Fibroblast of lung (primary cell): ENCODE measurements around the gene UBE2S. TPM values are rescaled to one million over a fixed set of nuclear protein-coding genes. Genes with fewer than 3 reads are reported as not detected.

Experiments used
- DNase-seq, 2 donors: peaks; one replicate each; pipeline versions ENCODE4 v3.0.0 to v3.0.0-alpha.2; 2010; ENCODE audit warnings: low read depth in 2 of 2
- H2AFZ ChIP-seq: 2 replicates; pipeline ENCODE4 v1.5.1; 2012; ENCODE audit warnings: low read length, control low read depth, inconsistent platforms
- H3K27ac ChIP-seq: 2 replicates; pipeline ENCODE4 v1.5.1; 2011; ENCODE audit warnings: low read length, control low read depth; ENCODE audit not compliant: insufficient read depth
- H3K27me3 ChIP-seq: 2 replicates; pipeline ENCODE4 v1.5.1; 2011; ENCODE audit warnings: mild to moderate bottlenecking, low read length; ENCODE audit not compliant: control insufficient read depth, insufficient read depth
- H3K36me3 ChIP-seq: 2 replicates; pipeline ENCODE4 v1.5.1; 2011; ENCODE audit warnings: low read length; ENCODE audit not compliant: control insufficient read depth, insufficient read depth
- H3K4me1 ChIP-seq: 2 replicates; pipeline ENCODE4 v1.5.1; 2011; ENCODE audit warnings: low read length; ENCODE audit not compliant: control insufficient read depth, insufficient read depth; ENCODE audit errors: extremely low read depth
- H3K4me2 ChIP-seq: 2 replicates; pipeline ENCODE4 v1.5.1; 2011; ENCODE audit warnings: low read length, control low read depth; ENCODE audit not compliant: insufficient read depth; ENCODE audit errors: extremely low read depth
- H3K4me3 ChIP-seq, 4 experiments: fragments of 200-600 bp in 1 of 4; sonication (generic) in 1 of 4; replicated peaks in 1 of 4; 2 replicates each; pipeline ENCODE4 v1.5.1; 2011 to 2016; ENCODE audit warnings: low read length in 4 of 4, low read depth in 3 of 4, mild to moderate bottlenecking in 3 of 4, control low read depth in 2 of 4, inconsistent platforms in 1 of 4, mixed read lengths in 1 of 4; ENCODE audit not compliant: insufficient read depth in 1 of 4; ENCODE audit errors: control extremely low read depth in 1 of 4
- H3K79me2 ChIP-seq: 2 replicates; pipeline ENCODE4 v1.5.1; 2012; ENCODE audit warnings: mild to moderate bottlenecking, low read length, inconsistent platforms; ENCODE audit not compliant: control insufficient read depth, insufficient read depth
- H3K9ac ChIP-seq: 2 replicates; pipeline ENCODE4 v1.5.1; 2011; ENCODE audit warnings: mild to moderate bottlenecking, low read length, control low read depth; ENCODE audit not compliant: insufficient read depth
- H3K9me3 ChIP-seq: 2 replicates; pipeline ENCODE4 v1.5.1; 2012; ENCODE audit warnings: low read depth, low read length; ENCODE audit not compliant: control insufficient read depth, insufficient read depth
- H4K20me1 ChIP-seq: 2 replicates; pipeline ENCODE4 v1.5.1; 2011; ENCODE audit warnings: low read length; ENCODE audit not compliant: control insufficient read depth, insufficient read depth; ENCODE audit errors: extremely low read depth
- EZH2 ChIP-seq: IDR thresholded peaks from 2 replicates; pipeline ENCODE4 v1.5.1; 2012; ENCODE audit warnings: low read length, control low read depth, mild to moderate bottlenecking; ENCODE audit errors: missing control alignments
- polyA plus RNA-seq, 2 donors: library from polyadenylated mRNA; depleted of rRNA in 1 of 2; stranded (reverse) in 1 of 2; unstranded in 1 of 2; fragments of >200 nt; gene quantifications; 2 replicates each; pipeline ENCODE4 v1.2.1, GENCODE V29; 2011 to 2012; ENCODE audit warnings: missing spikeins in 1 of 2
- total RNA-seq: library from RNA; depleted of rRNA; stranded (reverse); fragments of >200 nt; gene quantifications from 2 replicates; pipeline ENCODE4 v1.2.1, GENCODE V29; 2014
- TF ChIP-seq, protein P1 (sequence below), 2 donors: IDR thresholded peaks in 1 of 2; conservative IDR thresholded peaks in 1 of 2; 1 replicate in 1 of 2; 2 replicates in 1 of 2; pipeline ENCODE4 v1.5.1; 2011 to 2012; ENCODE audit warnings: low read length in 2 of 2, control low read depth in 1 of 2, inconsistent platforms in 1 of 2, low read depth in 1 of 2, mild to moderate bottlenecking in 1 of 2

Gene UBE2S
- total and polyA plus RNA-seq, 2 donors (not counting 1 experiment from before 2014, with no cell fraction given) = 25.4 to 41.0 TPM

DNA sequence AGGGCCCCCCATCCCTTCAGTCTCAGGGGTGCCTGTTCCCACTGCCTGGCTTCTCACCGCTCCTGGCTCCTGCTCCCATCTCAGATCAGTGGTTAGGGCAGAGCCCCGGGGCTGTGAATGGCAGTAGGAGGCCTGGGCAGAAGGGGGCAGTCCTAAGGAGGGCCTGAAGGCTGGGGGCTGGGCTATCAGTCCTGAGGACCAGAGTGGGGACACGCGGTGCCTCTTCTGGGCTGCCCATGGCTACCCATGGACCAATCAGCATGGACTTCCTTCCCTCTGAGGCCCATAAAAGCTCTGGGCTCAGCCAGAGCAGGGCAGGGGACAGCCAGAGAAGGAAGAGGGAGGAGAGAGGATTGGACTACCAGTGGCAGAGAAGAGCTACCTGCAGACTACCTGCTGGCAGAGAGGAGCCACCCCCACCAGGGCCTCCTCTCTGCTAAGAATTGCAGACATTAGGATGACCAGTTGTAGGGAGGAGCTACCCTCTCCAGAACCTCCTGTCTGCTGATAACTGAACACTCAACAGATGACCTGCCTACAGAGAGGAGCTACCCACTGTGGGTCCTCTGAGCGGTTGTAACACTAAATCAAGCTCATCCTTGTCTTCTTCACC, 12.1 kb upstream of the UBE2S start:
- Histone ChIP-seq H3K9ac (no peak overlapping the region), H3K27ac (no peak overlapping the region), H3K9me3 (no peaks in the 10 kb centered on the region), H2AFZ (no peak overlapping the region), H4K20me1 (no peaks in the 10 kb centered on the region), H3K4me1 (no peaks in the 10 kb centered on the region), H3K79me2 (no peaks in the 10 kb centered on the region), H3K4me3 (no peak overlapping the region), H3K27me3 (peaks cover 3% of the 10 kb centered on the region), H3K4me2 (no peak overlapping the region), H3K36me3 (no peaks in the 10 kb centered on the region)
- DNase-seq = no peak
- TF ChIP-seq, protein P1, sequence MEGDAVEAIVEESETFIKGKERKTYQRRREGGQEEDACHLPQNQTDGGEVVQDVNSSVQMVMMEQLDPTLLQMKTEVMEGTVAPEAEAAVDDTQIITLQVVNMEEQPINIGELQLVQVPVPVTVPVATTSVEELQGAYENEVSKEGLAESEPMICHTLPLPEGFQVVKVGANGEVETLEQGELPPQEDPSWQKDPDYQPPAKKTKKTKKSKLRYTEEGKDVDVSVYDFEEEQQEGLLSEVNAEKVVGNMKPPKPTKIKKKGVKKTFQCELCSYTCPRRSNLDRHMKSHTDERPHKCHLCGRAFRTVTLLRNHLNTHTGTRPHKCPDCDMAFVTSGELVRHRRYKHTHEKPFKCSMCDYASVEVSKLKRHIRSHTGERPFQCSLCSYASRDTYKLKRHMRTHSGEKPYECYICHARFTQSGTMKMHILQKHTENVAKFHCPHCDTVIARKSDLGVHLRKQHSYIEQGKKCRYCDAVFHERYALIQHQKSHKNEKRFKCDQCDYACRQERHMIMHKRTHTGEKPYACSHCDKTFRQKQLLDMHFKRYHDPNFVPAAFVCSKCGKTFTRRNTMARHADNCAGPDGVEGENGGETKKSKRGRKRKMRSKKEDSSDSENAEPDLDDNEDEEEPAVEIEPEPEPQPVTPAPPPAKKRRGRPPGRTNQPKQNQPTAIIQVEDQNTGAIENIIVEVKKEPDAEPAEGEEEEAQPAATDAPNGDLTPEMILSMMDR (conservative IDR thresholded peaks at IDR 0.05 in 1 of 2, IDR thresholded peaks at IDR 0.05 in 1 of 2; ENCODE audit: low read depth in 1 of 2, low read length in 2 of 2) = no peak
- TF ChIP-seq EZH2 = no peak

- Histone ChIP-seq H3K9ac (no peak overlapping the region), H4K20me1 (no peaks in the 10 kb centered on the region), H3K9me3 (no peaks in the 10 kb centered on the region), H3K4me3 (no peak overlapping the region), H3K4me1 (no peaks in the 10 kb centered on the region), H3K27ac (no peak overlapping the region), H3K36me3 (no peaks in the 10 kb centered on the region), H3K4me2 (no peak overlapping the region), H3K27me3 (no peaks in the 10 kb centered on the region), H3K79me2 (no peaks in the 10 kb centered on the region), H2AFZ (no peak overlapping the region)
- no peak for DNase-seq
- TF ChIP-seq EZH2 = no peak
Measured at GRCh38 chr19:55419103-55419502, 11.5 kb upstream of the UBE2S start.

DNA sequence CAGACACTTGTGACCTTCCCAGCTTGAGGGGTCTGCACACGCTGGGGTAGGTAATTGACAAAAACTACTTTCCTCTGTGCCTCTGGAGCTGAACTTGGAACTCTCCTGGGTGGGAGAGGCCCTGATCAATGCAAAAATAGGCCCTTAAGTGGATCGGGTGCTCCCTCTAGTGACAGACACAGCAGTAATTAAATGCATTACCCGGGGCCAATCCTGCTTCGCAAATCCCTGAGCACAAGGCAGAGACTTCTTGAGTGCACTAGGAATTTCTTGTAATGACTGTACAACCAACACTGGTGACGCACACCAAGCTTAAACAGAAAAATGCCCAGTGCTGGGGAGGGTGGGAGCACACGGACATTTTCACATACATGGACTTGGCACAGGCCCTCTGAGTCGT, 10.6 kb upstream of the UBE2S start:
- H3K36me3 ChIP-seq = no peaks in the 10 kb centered on the region
- no peaks in the 10 kb centered on the region for H3K27me3 ChIP-seq
- no peaks in the 10 kb centered on the region for H3K4me1 ChIP-seq
- H3K27ac ChIP-seq = no peak overlapping the region
- no peak overlapping the region for H3K9ac ChIP-seq
- TF ChIP-seq EZH2 = no peak
- TF ChIP-seq, protein P1 (conservative IDR thresholded peaks at IDR 0.05 in 1 of 2, IDR thresholded peaks at IDR 0.05 in 1 of 2; ENCODE audit: low read depth in 1 of 2, low read length in 2 of 2) = peak; percentile 75 to 77
- DNase-seq = peak; percentile 83 to 86
- no peaks in the 10 kb centered on the region for H3K9me3 ChIP-seq
- H3K4me2 ChIP-seq = no peak overlapping the region
- H4K20me1 ChIP-seq = no peaks in the 10 kb centered on the region
- no peaks in the 10 kb centered on the region for H3K79me2 ChIP-seq
- H3K4me3 ChIP-seq = no peak overlapping the region
- no peak overlapping the region for H2AFZ ChIP-seq
